Duodenal mucosa (tissue), 2 donors: ENCODE data around the gene STX5.
A peak's percentile ranks its signal among the peaks of the same experiment; 100 is the strongest.

Experiments used
- H3K27ac ChIP-seq: one replicate; pipeline ENCODE4 v1.7.0; 2013; ENCODE audit warnings: low read depth, low read length
- H3K27me3 ChIP-seq, 2 donors: one replicate each; pipeline ENCODE4 v1.7.0; 2013; ENCODE audit warnings: low read length in 2 of 2, control low read depth in 1 of 2; ENCODE audit not compliant: insufficient read depth in 2 of 2, control insufficient read depth in 1 of 2
- H3K36me3 ChIP-seq, 2 donors: one replicate each; pipeline ENCODE4 v1.7.0; 2013; ENCODE audit warnings: low read length in 2 of 2, control low read depth in 1 of 2; ENCODE audit not compliant: insufficient read depth in 2 of 2, control insufficient read depth in 1 of 2
- H3K4me1 ChIP-seq, 2 donors: one replicate each; pipeline ENCODE4 v1.7.0; 2013; ENCODE audit warnings: low read length in 2 of 2, control low read depth in 1 of 2; ENCODE audit not compliant: insufficient read depth in 2 of 2, control insufficient read depth in 1 of 2
- H3K4me3 ChIP-seq, 2 donors: one replicate each; pipeline ENCODE4 v1.7.0; 2013; ENCODE audit warnings: low read length in 2 of 2, low read depth in 1 of 2
- H3K9ac ChIP-seq, 2 donors: one replicate each; pipeline ENCODE4 v1.7.0; 2013; ENCODE audit warnings: low read length in 2 of 2, low read depth in 1 of 2
- H3K9me3 ChIP-seq, 2 donors: one replicate each; pipeline ENCODE4 v1.7.0; 2013; ENCODE audit warnings: low read length in 2 of 2, control low read depth in 1 of 2; ENCODE audit not compliant: control insufficient read depth in 1 of 2

The STX5 gene

GRCh38 chr11:62787005-62787759, 44.7 kb downstream of the STX5 start, which contains the start of gene TMEM179B:
TMEM179B (plus strand) TSS chr11:62787402; CDS start chr11:62787432, 30 bp downstream.
- Histone ChIP-seq H3K27ac (peak within 1 kb of the TSS; percentile 96), H3K4me1 (peaks cover 24 to 41% of the 10 kb centered on the region in 2 donors), H3K27me3 (no peaks in the 10 kb centered on the region), H3K36me3 (peaks cover 17 to 30% of the 10 kb centered on the region in 2 donors), H3K9me3 (no peaks in the 10 kb centered on the region), H3K4me3 (peak within 1 kb of the TSS; percentile 77 to 99), H3K9ac (peak within 1 kb of the TSS; percentile 74 to 100)

GRCh38 chr11:62786318-62787004, 45.4 kb downstream of the STX5 start:
- H3K27ac ChIP-seq, result peak overlapping the region; percentile 96
- H3K4me3 ChIP-seq, result peak overlapping the region; percentile 77 to 99
- peaks cover 18 to 32% of the 10 kb centered on the region in 2 donors for H3K36me3 ChIP-seq
- H3K27me3 ChIP-seq, result no peaks in the 10 kb centered on the region
- H3K4me1 ChIP-seq, result peaks cover 22 to 38% of the 10 kb centered on the region in 2 donors
- no peaks in the 10 kb centered on the region for H3K9me3 ChIP-seq
- H3K9ac ChIP-seq, result peak overlapping the region; percentile 74 to 100

- H3K9ac ChIP-seq, result no peak overlapping the region
- no peak overlapping the region for H3K4me3 ChIP-seq
- no peak overlapping the region for H3K27ac ChIP-seq
- peaks cover 17 to 27% of the 10 kb centered on the region in 2 donors for H3K36me3 ChIP-seq
- peaks cover 7 to 12% of the 10 kb centered on the region in 2 donors for H3K4me1 ChIP-seq
- no peaks in the 10 kb centered on the region for H3K27me3 ChIP-seq
- no peaks in the 10 kb centered on the region for H3K9me3 ChIP-seq
Observed at GRCh38 chr11:62782753-62783152, 49.1 kb downstream of the STX5 start.

- Histone ChIP-seq H3K9me3 (no peaks in the 10 kb centered on the region), H3K36me3 (peaks cover 22 to 47% of the 10 kb centered on the region in 2 donors), H3K4me3 (no peak overlapping the region), H3K9ac (no peak overlapping the region), H3K27ac (no peak overlapping the region), H3K4me1 (no peaks in the 10 kb centered on the region), H3K27me3 (no peaks in the 10 kb centered on the region)
Observed at GRCh38 chr11:62778441-62778840, 53.4 kb downstream of the STX5 start.

GRCh38 chr11:62777389-62777788, 54.5 kb downstream of the STX5 start:
- Histone ChIP-seq H3K4me3 (no peak overlapping the region), H3K9me3 (no peaks in the 10 kb centered on the region), H3K27ac (no peak overlapping the region), H3K9ac (no peak overlapping the region), H3K27me3 (no peaks in the 10 kb centered on the region), H3K36me3 (peaks cover 17 to 42% of the 10 kb centered on the region in 2 donors), H3K4me1 (no peaks in the 10 kb centered on the region)

GRCh38 chr11:62775646-62776045, 56.2 kb downstream of the STX5 start:
- Histone ChIP-seq H3K4me1 (peaks cover 8 to 11% of the 10 kb centered on the region in 2 donors), H3K27ac (no peak overlapping the region), H3K27me3 (no peaks in the 10 kb centered on the region), H3K9ac (no peak overlapping the region), H3K9me3 (no peaks in the 10 kb centered on the region), H3K4me3 (no peak overlapping the region), H3K36me3 (peaks cover 14 to 36% of the 10 kb centered on the region in 2 donors)

- peaks cover 16 to 22% of the 10 kb centered on the region in 2 donors for H3K4me1 ChIP-seq
- no peak overlapping the region for H3K9ac ChIP-seq
- H3K27ac ChIP-seq, result no peak overlapping the region
- H3K27me3 ChIP-seq, result no peaks in the 10 kb centered on the region
- no peaks in the 10 kb centered on the region for H3K9me3 ChIP-seq
- no peak overlapping the region for H3K4me3 ChIP-seq
- peaks cover 14 to 30% of the 10 kb centered on the region in 2 donors for H3K36me3 ChIP-seq
Observed at GRCh38 chr11:62774407-62774806, 57.4 kb downstream of the STX5 start.

- H3K4me3 ChIP-seq, result peak within 1 kb of the TSS; percentile 73 to 88
- H3K9me3 ChIP-seq, result no peaks in the 10 kb centered on the region
- H3K9ac ChIP-seq, result peak within 1 kb of the TSS; percentile 67 to 88
Observed at GRCh38 chr11:62771144-62772021, 60.5 kb downstream of the STX5 start, which contains the start of gene TAF6L. TAF6L (plus strand) TSS chr11:62771396; CDS start chr11:62775784, 4,388 bp downstream.

GRCh38 chr11:62770778-62771143, 61.1 kb downstream of the STX5 start:
- Histone ChIP-seq H3K9ac (peak overlapping the region; percentile 67 to 88), H3K4me1 (peaks cover 16 to 22% of the 10 kb centered on the region in 2 donors)

More at GRCh38 chr11:62771144-62772021, 60.5 kb downstream of the STX5 start, which contains the start of gene TAF6L:
- Histone ChIP-seq H3K36me3 (peaks cover 10 to 23% of the 10 kb centered on the region in 2 donors), H3K27ac (peak within 1 kb of the TSS; percentile 87), H3K27me3 (no peaks in the 10 kb centered on the region), H3K4me1 (peaks cover 16 to 22% of the 10 kb centered on the region in 2 donors)

More at GRCh38 chr11:62770778-62771143, 61.1 kb downstream of the STX5 start:
- Histone ChIP-seq H3K27me3 (no peaks in the 10 kb centered on the region), H3K27ac (peak overlapping the region; percentile 42), H3K4me3 (peak overlapping the region; percentile 73 to 88), H3K9me3 (no peaks in the 10 kb centered on the region), H3K36me3 (peaks cover 12 to 22% of the 10 kb centered on the region in 2 donors)
